Neuronal stem cell (in vitro differentiated cells): Measurements from ENCODE around the gene UBALD1.

Source experiments
- DNase-seq: peaks from one replicate; pipeline ENCODE4 v3.0.0-alpha.2; 2013; ENCODE audit warnings: low spot score
- H2AFZ ChIP-seq: one replicate; pipeline ENCODE4 v1.6.1; 2013; ENCODE audit warnings: mild to moderate bottlenecking, low read length, inconsistent platforms
- H2AK5ac ChIP-seq: 2 replicates; pipeline ENCODE4 v1.6.1; 2013; ENCODE audit warnings: low read depth, mild to moderate bottlenecking, inconsistent platforms, low read length, moderate library complexity, mixed read lengths
- H2BK120ac ChIP-seq: 2 replicates; pipeline ENCODE4 v1.6.1; 2013; ENCODE audit warnings: low read depth, mild to moderate bottlenecking, inconsistent platforms, low read length, moderate library complexity, mixed read lengths
- H2BK12ac ChIP-seq: one replicate; pipeline ENCODE4 v1.6.1; 2013; ENCODE audit warnings: low read length, inconsistent platforms
- H2BK15ac ChIP-seq: 2 replicates; pipeline ENCODE4 v1.6.1; 2013; ENCODE audit warnings: mild to moderate bottlenecking, low read length, inconsistent platforms, mixed read lengths
- H2BK5ac ChIP-seq: one replicate; pipeline ENCODE4 v1.6.1; 2013; ENCODE audit warnings: inconsistent platforms, mild to moderate bottlenecking, low read length, moderate library complexity
- H3K14ac ChIP-seq: one replicate; pipeline ENCODE4 v1.6.1; 2013; ENCODE audit warnings: low read length, inconsistent platforms
- H3K18ac ChIP-seq: 2 replicates; pipeline ENCODE4 v1.6.1; 2013; ENCODE audit warnings: low read length, inconsistent platforms
- H3K23ac ChIP-seq: 2 replicates; pipeline ENCODE4 v1.6.1; 2013; ENCODE audit warnings: low read depth, mild to moderate bottlenecking, mixed read lengths, low read length, inconsistent platforms; ENCODE audit not compliant: poor library complexity
- H3K27ac ChIP-seq: replicated peaks from 3 replicates; pipeline ENCODE4 v1.5.1; 2013; ENCODE audit warnings: low read length, inconsistent platforms
- H3K27me3 ChIP-seq, 3 experiments: 2 replicates each; pipeline ENCODE4 v1.6.1; 2013; ENCODE audit warnings: low read length in 3 of 3, mild to moderate bottlenecking in 2 of 3, inconsistent platforms in 1 of 3, low read depth in 1 of 3, mixed read lengths in 1 of 3, moderate library complexity in 1 of 3; ENCODE audit not compliant: control insufficient read depth in 3 of 3, insufficient read depth in 3 of 3
- H3K36me3 ChIP-seq, 2 donors: replicated peaks in 1 of 2; 2 replicates each; pipeline ENCODE4 v1.6.1; 2013; ENCODE audit warnings: low read length in 2 of 2; ENCODE audit not compliant: control insufficient read depth in 2 of 2, insufficient read depth in 2 of 2
- H3K4ac ChIP-seq: 2 replicates; pipeline ENCODE4 v1.6.1; 2013; ENCODE audit warnings: inconsistent platforms, mild to moderate bottlenecking, low read length, moderate library complexity
- H3K4me1 ChIP-seq, 2 donors: 1 replicate in 1 of 2; 2 replicates in 1 of 2; pipeline ENCODE4 v1.6.1; 2013; ENCODE audit warnings: low read length in 2 of 2, low read depth in 1 of 2; ENCODE audit not compliant: control insufficient read depth in 2 of 2, insufficient read depth in 1 of 2
- H3K4me2 ChIP-seq: one replicate; pipeline ENCODE4 v1.6.1; 2013; ENCODE audit warnings: mild to moderate bottlenecking, low read length, inconsistent platforms; ENCODE audit not compliant: insufficient read depth, poor library complexity, severe bottlenecking
- H3K4me3 ChIP-seq, 2 donors: 2 replicates each; pipeline ENCODE4 v1.5.1; 2013; ENCODE audit warnings: low read length in 2 of 2, mild to moderate bottlenecking in 2 of 2, inconsistent platforms in 1 of 2, moderate library complexity in 1 of 2
- H3K79me1 ChIP-seq: one replicate; pipeline ENCODE4 v1.6.1; 2013; ENCODE audit warnings: low read depth, mild to moderate bottlenecking, inconsistent platforms, low read length, moderate library complexity
- H3K9ac ChIP-seq: one replicate; pipeline ENCODE4 v1.6.1; 2013; ENCODE audit warnings: mild to moderate bottlenecking, low read depth, low read length, inconsistent platforms; ENCODE audit not compliant: poor library complexity
- H3K9me3 ChIP-seq, 2 donors: replicated peaks in 1 of 2; 2 replicates each; pipeline versions ENCODE3 to v1.6.1; 2013; ENCODE audit warnings: low read length in 2 of 2, mild to moderate bottlenecking in 2 of 2, inconsistent platforms in 1 of 2, low read depth in 1 of 2, mixed read lengths in 1 of 2, moderate library complexity in 1 of 2; ENCODE audit not compliant: control insufficient read depth in 2 of 2, insufficient read depth in 1 of 2
- H4K8ac ChIP-seq: one replicate; pipeline ENCODE4 v1.6.1; 2013; ENCODE audit warnings: low read depth, mild to moderate bottlenecking, inconsistent platforms, low read length, moderate library complexity
- H4K91ac ChIP-seq: one replicate; pipeline ENCODE4 v1.6.1; 2013; ENCODE audit warnings: low read length, low read depth, mild to moderate bottlenecking, inconsistent platforms; ENCODE audit not compliant: poor library complexity
- WGBS, 2 donors: extraction: QIAGEN DNeasy Blood & Tissue Kit; methylation state at CpG; one replicate each; pipeline ENCODE4 v1.1.7; 2013; ENCODE audit warnings: missing lambda C conversion rate in 2 of 2, mixed read lengths in 1 of 2; ENCODE audit not compliant: insufficient read length in 2 of 2, insufficient replicate concordance in 1 of 2; ENCODE audit errors: extremely low coverage in 2 of 2; 5-methylcytosine and 5-hydroxymethylcytosine counted together

UBALD1 gene

DNA sequence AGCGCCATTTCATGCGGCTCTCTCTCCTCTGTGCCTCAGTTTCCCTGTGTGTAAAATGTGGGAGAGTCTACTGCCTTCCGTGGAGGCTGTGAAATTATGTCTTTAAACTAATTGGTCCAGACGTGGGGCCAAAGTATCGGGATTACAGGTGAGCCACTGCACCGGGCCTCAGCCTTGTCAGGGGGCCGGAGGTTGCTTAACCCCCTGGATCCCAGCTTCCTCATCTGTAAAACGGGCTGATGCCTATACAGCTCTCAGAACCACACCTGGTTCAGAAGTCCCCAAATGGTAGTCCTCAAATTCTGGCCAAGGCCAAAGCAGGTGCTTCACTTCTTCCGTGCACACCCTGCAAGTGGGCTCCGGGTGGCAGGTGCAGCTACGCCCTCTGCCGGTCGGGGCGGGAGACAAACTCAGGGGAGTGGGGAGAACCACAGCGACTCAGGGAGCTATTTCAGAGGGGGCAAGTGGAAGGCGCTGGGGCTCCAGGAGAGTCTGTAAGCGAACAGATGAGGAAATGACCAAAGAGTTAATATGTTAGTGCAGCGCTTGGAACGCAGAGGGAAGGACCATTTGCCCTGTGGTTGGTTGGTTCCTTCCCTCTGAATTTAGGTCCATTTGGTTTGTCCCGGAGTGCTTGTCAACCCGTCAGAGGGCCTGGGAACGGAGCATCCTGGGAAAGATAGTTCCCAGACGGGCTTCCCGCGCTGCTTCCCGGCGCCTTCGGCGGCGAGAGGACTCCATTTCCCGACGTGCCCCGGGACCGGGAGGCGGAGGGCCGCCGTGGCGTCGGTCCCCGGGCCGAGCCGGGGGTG lies 9.5 kb upstream of the UBALD1 start, which contains the start of gene MGRN1:
MGRN1 (plus strand) TSS at position 812 of the 812 bp plus-strand sequence. CDS start 135 bp downstream, outside the sequence.
- H2BK5ac ChIP-seq, result peak within 1 kb of the TSS; percentile 95
- H3K27me3 ChIP-seq, result no peaks in the 10 kb centered on the region
- WGBS, 2 donors, result no CpG with 5 or more reads among the region's 42 CpGs
- H3K4me3 ChIP-seq, result peak within 1 kb of the TSS; percentile 83 to 100
- H2BK120ac ChIP-seq, result peak within 1 kb of the TSS; percentile 91
- peaks cover 0 to 6% of the 10 kb centered on the region in 2 donors for H3K9me3 ChIP-seq
- H3K18ac ChIP-seq, result peak within 1 kb of the TSS; percentile 98
- no peak within 1 kb of the TSS for H2BK12ac ChIP-seq
- no peak within 1 kb of the TSS for H4K91ac ChIP-seq
- peak within 1 kb of the TSS; percentile 76 for H2AK5ac ChIP-seq
- peak within 1 kb of the TSS; percentile 73 for H3K4me2 ChIP-seq
- H2BK15ac ChIP-seq, result no peak within 1 kb of the TSS
- H3K36me3 ChIP-seq, result peaks cover 0 to 15% of the 10 kb centered on the region in 2 donors
- H3K4ac ChIP-seq, result peak within 1 kb of the TSS; percentile 89
- H3K9ac ChIP-seq, result peak within 1 kb of the TSS; percentile 99
- H3K27ac ChIP-seq, result peak within 1 kb of the TSS; percentile 81
- H3K79me1 ChIP-seq, result peaks cover 7% of the 10 kb centered on the region
- peak within 1 kb of the TSS; percentile 65 for H4K8ac ChIP-seq
- DNase-seq, result peak; percentile 95
- peak within 1 kb of the TSS; percentile 96 for H2AFZ ChIP-seq
- peak within 1 kb of the TSS; percentile 94 for H3K14ac ChIP-seq
- H3K4me1 ChIP-seq, result peaks cover 5 to 7% of the 10 kb centered on the region in 2 donors
- peak within 1 kb of the TSS; percentile 98 for H3K23ac ChIP-seq

DNA sequence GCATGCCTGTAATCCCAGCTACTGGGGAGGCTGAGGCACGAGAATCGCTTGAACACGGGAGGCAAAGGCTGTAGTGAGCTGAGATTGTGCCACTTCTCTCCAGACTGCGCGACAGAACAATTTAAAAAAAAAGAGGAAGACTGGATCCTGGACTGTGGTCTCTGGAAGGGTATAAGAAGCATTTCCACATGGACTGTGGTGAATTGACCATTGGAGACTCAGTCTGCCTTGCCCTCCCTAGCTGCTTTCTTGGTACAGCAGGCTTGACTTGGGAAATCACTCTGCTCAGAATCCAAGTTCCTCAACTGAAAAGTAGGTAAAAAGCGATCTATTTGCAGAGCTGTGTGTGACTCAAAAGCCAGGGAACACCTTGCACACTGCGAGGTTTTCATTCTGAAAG lies 8.9 kb upstream of the UBALD1 start:
- Histone ChIP-seq H4K8ac (no peak overlapping the region), H2BK120ac (no peak overlapping the region), H3K4me1 (peaks cover 5 to 7% of the 10 kb centered on the region in 2 donors), H2BK15ac (no peak overlapping the region), H3K9me3 (peaks cover 0 to 6% of the 10 kb centered on the region in 2 donors), H3K4me2 (no peak overlapping the region), H3K18ac (no peak overlapping the region), H3K9ac (no peak overlapping the region), H2AK5ac (no peak overlapping the region), H4K91ac (no peak overlapping the region), H3K79me1 (peaks cover 7% of the 10 kb centered on the region), H3K27me3 (no peaks in the 10 kb centered on the region), H2BK12ac (no peak overlapping the region), H3K4me3 (no peak overlapping the region), H2BK5ac (no peak overlapping the region), H3K23ac (no peak overlapping the region), H2AFZ (no peak overlapping the region), H3K14ac (no peak overlapping the region), H3K4ac (no peak overlapping the region), H3K36me3 (peaks cover 0 to 15% of the 10 kb centered on the region in 2 donors), H3K27ac (no peak overlapping the region)
- WGBS, 2 donors, result no CpG with 5 or more reads among the region's 7 CpGs
- no peak for DNase-seq

DNA sequence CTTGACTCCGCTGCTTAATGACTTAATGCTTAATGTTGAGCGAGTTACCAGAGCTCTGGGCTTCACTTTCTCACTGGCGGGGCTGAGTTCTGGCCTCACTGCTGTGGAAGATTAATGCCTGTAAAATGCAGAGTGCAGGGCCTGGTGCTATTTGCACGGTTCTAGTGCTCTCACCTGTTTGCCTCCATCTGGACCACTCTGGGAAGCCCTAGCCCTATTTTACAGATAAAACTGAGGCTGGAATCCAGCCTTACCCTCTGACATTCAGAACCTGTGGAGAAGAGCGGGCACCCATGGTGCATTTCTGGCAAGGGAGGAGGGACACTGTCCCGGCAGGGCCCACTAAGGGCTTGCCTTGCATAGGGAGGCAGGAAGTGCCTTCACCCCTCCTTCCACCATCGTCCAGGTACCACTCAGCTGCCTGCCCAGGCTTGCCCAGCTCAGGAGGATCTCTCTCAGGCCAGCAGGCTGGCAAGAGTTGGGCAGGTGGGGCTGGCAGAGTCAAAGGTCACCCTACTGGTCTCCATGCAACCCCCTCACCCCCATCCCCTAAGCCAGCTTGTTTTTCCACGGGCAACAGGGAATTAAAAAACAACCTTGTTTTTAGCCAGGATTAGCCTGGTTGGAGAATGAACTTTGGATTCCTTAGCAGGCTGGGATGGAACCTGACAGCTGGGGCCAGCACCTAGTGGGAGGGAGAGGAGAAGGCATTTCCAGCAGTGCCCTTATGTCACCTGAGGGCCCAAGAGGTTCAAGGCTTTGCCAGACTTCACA lies 4.1 kb upstream of the UBALD1 start:
- H3K4me3 ChIP-seq, result no peak overlapping the region
- peaks cover 1% of the 10 kb centered on the region for H3K79me1 ChIP-seq
- no peaks in the 10 kb centered on the region for H3K9me3 ChIP-seq
- H3K4me2 ChIP-seq, result no peak overlapping the region
- no peak overlapping the region for H2BK120ac ChIP-seq
- peaks cover 0 to 2% (median 0%) of the 10 kb centered on the region in 3 experiments for H3K27me3 ChIP-seq
- no peak overlapping the region for H3K14ac ChIP-seq
- no peak overlapping the region for H3K18ac ChIP-seq
- WGBS, 2 donors, result no CpG with 5 or more reads among the region's 8 CpGs
- H4K8ac ChIP-seq, result no peak overlapping the region
- H3K4me1 ChIP-seq, result peaks cover 5 to 9% of the 10 kb centered on the region in 2 donors
- H3K23ac ChIP-seq, result no peak overlapping the region
- no peak overlapping the region for H3K4ac ChIP-seq
- no peak overlapping the region for H2BK15ac ChIP-seq
- no peak overlapping the region for H2BK12ac ChIP-seq
- peak overlapping the region; percentile 44 for H2BK5ac ChIP-seq
- no peak overlapping the region for H3K27ac ChIP-seq
- no peak overlapping the region for H4K91ac ChIP-seq
- H3K9ac ChIP-seq, result no peak overlapping the region
- peak overlapping the region; percentile 14 for H2AK5ac ChIP-seq
- no peak overlapping the region for H2AFZ ChIP-seq
- no peaks in the 10 kb centered on the region for H3K36me3 ChIP-seq
- DNase-seq, result no peak

- H3K4me2 ChIP-seq, result no peak overlapping the region
- H3K79me1 ChIP-seq, result peaks cover 9% of the 10 kb centered on the region
- H3K27ac ChIP-seq, result no peak overlapping the region
- no peak overlapping the region for H2AK5ac ChIP-seq
- no peak overlapping the region for H2BK5ac ChIP-seq
- H2BK15ac ChIP-seq, result no peak overlapping the region
- WGBS, 2 donors, result no CpG with 5 or more reads among the region's 8 CpGs
- no peak for DNase-seq
- H3K18ac ChIP-seq, result no peak overlapping the region
- H2BK120ac ChIP-seq, result no peak overlapping the region
- no peaks in the 10 kb centered on the region for H3K9me3 ChIP-seq
- no peaks in the 10 kb centered on the region for H3K36me3 ChIP-seq
- peaks cover 11 to 16% of the 10 kb centered on the region in 2 donors for H3K4me1 ChIP-seq
- no peak overlapping the region for H3K4ac ChIP-seq
- no peak overlapping the region for H3K23ac ChIP-seq
- H3K4me3 ChIP-seq, result no peak overlapping the region
- no peak overlapping the region for H2AFZ ChIP-seq
- H4K8ac ChIP-seq, result no peak overlapping the region
- peak overlapping the region; percentile 50 for H3K9ac ChIP-seq
- H4K91ac ChIP-seq, result no peak overlapping the region
- no peak overlapping the region for H2BK12ac ChIP-seq
- peaks cover 0 to 6% (median 0%) of the 10 kb centered on the region in 3 experiments for H3K27me3 ChIP-seq
- no peak overlapping the region for H3K14ac ChIP-seq
These were observed 3.2 kb upstream of the UBALD1 start for GRCh38 chr16:4617880-4618279.
